Mesothelial cell of epicardium (in vitro differentiated cells): ENCODE results near the gene LRRC8D. TPM values are rescaled to one million over a fixed set of nuclear protein-coding genes. Genes with fewer than 3 reads are reported as not detected.

Experiments
- DNase-seq, 2 experiments: peaks; one replicate each; pipeline ENCODE4 v3.0.0; 2021; ENCODE audit warnings: low spot score in 2 of 2; ENCODE audit not compliant: unreplicated experiment in 2 of 2
- H3K27ac Mint-ChIP-seq: 2 replicates; pipeline ENCODE4 v1.8.0; 2021; ENCODE audit warnings: mixed read lengths
- H3K27me3 Mint-ChIP-seq: 2 replicates; pipeline ENCODE4 v1.8.0; 2021; ENCODE audit warnings: low read depth, mixed read lengths
- H3K36me3 Mint-ChIP-seq: 2 replicates; pipeline ENCODE4 v1.8.0; 2021; ENCODE audit warnings: mixed read lengths
- H3K4me1 Mint-ChIP-seq: 2 replicates; pipeline ENCODE4 v1.8.0; 2021; ENCODE audit warnings: mixed read lengths
- H3K4me3 Mint-ChIP-seq: 2 replicates; pipeline ENCODE4 v1.8.0; 2021; ENCODE audit warnings: mild to moderate bottlenecking, moderate library complexity, mixed read lengths
- H3K9me3 Mint-ChIP-seq: 2 replicates; pipeline ENCODE4 v1.8.0; 2021; ENCODE audit warnings: mixed read lengths
- total RNA-seq: library from RNA; stranded (reverse); gene quantifications from 3 replicates; pipeline ENCODE4 v1.2.1, GENCODE V29; 2021
- TF ChIP-seq, protein P1 (sequence below): fragments of 200-600 bp; sonication (generic); IDR thresholded peaks from one replicate; pipeline ENCODE4 v1.5.0; 2021; ENCODE audit warnings: antibody characterized with exemption; ENCODE audit not compliant: unreplicated experiment

The LRRC8D gene
- total RNA-seq, 1 donor from 2014 or later: 22.6 TPM

DNA sequence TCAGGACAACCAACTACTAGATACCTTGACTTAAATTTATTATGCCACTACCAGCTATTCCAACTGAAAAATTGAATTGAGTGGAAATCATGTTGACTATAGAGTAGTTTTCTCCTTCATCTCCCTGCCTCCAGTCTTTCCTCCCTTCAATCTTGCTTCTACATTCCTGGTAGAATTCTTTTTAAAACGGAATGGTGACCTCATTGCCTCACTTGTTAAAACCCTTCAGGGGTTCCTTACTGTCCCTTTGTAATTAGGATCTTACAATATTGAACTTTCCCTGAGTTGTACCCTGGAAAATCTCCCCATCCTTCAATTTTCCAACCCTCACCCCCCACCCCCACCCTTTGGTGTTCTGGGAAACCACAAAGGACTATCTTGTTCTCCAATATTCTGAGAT lies 91.2 kb downstream of the LRRC8D start:
- Mint-ChIP-seq H3K9me3 (no peaks in the 10 kb centered on the region), H3K27ac (peak overlapping the region; percentile 32), H3K27me3 (no peaks in the 10 kb centered on the region), H3K4me3 (no peak overlapping the region), H3K4me1 (peaks cover 42% of the 10 kb centered on the region), H3K36me3 (no peaks in the 10 kb centered on the region)
- DNase-seq: no peak
- TF ChIP-seq, protein P1, sequence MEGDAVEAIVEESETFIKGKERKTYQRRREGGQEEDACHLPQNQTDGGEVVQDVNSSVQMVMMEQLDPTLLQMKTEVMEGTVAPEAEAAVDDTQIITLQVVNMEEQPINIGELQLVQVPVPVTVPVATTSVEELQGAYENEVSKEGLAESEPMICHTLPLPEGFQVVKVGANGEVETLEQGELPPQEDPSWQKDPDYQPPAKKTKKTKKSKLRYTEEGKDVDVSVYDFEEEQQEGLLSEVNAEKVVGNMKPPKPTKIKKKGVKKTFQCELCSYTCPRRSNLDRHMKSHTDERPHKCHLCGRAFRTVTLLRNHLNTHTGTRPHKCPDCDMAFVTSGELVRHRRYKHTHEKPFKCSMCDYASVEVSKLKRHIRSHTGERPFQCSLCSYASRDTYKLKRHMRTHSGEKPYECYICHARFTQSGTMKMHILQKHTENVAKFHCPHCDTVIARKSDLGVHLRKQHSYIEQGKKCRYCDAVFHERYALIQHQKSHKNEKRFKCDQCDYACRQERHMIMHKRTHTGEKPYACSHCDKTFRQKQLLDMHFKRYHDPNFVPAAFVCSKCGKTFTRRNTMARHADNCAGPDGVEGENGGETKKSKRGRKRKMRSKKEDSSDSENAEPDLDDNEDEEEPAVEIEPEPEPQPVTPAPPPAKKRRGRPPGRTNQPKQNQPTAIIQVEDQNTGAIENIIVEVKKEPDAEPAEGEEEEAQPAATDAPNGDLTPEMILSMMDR: no peak

DNA sequence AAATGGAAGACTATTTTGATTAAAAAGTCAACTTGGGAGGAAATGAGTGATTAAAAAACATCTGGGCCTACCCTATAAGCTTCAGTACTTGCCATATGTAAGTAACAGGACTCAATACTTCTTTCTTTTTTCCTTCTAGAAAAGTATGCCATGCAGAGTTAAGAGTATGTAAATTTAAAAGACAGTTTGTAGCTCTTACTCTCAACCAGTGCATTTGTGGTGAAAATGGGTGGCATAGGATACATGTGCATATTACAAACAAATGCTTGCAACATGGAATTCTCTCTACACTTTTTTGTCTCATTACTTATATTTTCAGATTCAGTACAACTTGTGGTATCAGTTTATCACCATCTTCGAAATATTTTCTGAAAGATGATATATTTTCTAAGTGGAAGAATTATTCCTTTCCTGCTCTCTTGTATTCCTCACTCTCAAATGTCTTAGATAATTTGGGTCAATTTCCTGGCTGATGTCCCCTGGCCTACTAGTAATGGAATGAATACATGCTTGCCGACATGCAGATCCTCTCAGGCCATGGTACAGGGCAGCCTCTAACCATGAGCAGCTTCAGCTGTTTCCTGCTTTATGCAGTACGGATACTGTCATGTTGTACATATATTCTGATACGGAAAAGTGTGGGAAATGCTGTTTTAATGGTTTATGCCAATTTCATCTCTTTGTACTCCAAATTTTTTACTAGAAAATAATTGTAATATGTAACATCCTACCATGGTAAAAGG lies 92.7 kb downstream of the LRRC8D start:
- Mint-ChIP-seq H3K4me3 (no peak overlapping the region), H3K27me3 (no peaks in the 10 kb centered on the region), H3K4me1 (peaks cover 33% of the 10 kb centered on the region), H3K9me3 (no peaks in the 10 kb centered on the region), H3K36me3 (no peaks in the 10 kb centered on the region), H3K27ac (no peak overlapping the region)
- no peak for DNase-seq
- TF ChIP-seq, protein P1: no peak

DNA sequence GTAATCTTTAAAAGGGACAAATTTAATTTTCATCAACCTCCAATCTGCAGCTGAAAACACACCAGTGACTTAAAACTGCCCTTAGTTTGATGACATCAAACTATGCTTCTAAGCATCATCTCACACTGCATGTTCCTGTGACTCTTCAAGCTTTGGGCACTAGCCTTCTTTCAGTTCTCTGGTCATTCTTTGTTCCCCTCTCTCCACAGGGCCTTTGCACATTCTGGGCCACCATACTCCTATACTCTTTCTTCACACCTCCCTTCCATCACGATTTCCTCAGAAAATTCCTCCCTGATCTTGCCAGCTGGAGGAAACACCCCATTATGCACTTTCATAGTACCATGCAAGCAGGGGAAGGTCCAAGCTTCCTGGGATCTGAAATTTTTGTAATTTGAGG lies 96.5 kb downstream of the LRRC8D start:
- no peak overlapping the region for H3K27ac Mint-ChIP-seq
- H3K9me3 Mint-ChIP-seq: no peaks in the 10 kb centered on the region
- no peaks in the 10 kb centered on the region for H3K27me3 Mint-ChIP-seq
- DNase-seq: no peak
- no peak overlapping the region for H3K4me3 Mint-ChIP-seq
- H3K4me1 Mint-ChIP-seq: peaks cover 16% of the 10 kb centered on the region
- H3K36me3 Mint-ChIP-seq: no peaks in the 10 kb centered on the region
- TF ChIP-seq, protein P1: no peak

DNA sequence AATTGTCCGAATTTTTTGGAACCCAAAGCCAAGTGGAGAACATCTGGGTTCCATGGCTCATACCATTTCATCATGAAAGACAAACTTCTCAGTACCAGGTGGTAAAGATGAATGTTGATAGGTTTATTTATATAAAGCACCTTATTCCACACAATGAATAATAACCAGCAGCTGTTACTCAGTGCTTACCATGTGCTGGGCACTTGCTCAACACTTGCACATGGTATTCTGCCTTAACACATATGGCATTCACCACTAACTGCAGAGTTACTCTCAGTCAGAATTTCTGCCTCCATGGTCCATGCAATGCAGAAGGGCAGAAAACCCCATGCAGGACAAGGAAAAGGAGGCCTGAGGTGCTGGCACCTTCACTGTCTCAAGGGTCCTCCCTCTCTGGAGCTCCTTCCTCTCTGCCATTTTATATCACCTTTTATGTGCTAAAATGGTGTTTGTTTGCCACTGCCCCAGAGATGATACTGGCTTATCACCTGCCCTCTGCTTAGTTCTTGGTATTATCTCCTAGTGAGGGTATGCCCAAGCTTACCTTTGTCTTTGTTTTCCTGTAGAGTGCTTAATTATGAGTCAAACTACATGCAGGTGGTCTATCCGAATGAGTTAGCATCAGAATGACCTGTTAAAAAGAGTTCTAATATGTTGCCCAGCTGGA lies 97.4 kb downstream of the LRRC8D start:
- H3K4me1 Mint-ChIP-seq: peaks cover 15% of the 10 kb centered on the region
- H3K27ac Mint-ChIP-seq: no peak overlapping the region
- H3K27me3 Mint-ChIP-seq: no peaks in the 10 kb centered on the region
- peaks cover 2% of the 10 kb centered on the region for H3K36me3 Mint-ChIP-seq
- DNase-seq: no peak
- H3K4me3 Mint-ChIP-seq: no peak overlapping the region
- peaks cover 4% of the 10 kb centered on the region for H3K9me3 Mint-ChIP-seq
- TF ChIP-seq, protein P1: no peak

DNA sequence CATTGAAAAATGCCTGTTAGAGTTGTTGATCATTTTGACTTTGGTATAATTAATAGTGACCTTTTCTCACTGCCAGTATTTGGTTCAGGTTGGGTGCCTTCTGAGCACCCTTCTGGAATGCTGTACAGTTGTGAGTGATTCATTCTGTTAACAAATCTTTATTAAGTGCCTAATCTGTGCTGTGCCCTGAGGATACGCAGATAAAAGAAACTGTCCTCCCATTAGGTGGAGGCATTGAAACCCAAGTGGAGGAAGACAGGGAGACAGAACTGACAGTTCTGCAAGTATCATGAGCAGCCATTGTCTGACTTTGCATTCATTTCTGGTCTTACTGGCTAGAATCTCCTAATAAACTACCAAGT lies 97.9 kb downstream of the LRRC8D start:
- TF ChIP-seq, protein P1: no peak
- no peaks in the 10 kb centered on the region for H3K27me3 Mint-ChIP-seq
- peaks cover 15% of the 10 kb centered on the region for H3K4me1 Mint-ChIP-seq
- H3K36me3 Mint-ChIP-seq: peaks cover 7% of the 10 kb centered on the region
- H3K27ac Mint-ChIP-seq: no peak overlapping the region
- DNase-seq: no peak
- H3K9me3 Mint-ChIP-seq: peaks cover 9% of the 10 kb centered on the region
- no peak overlapping the region for H3K4me3 Mint-ChIP-seq
